Heart left ventricle (tissue), 16 donors: ENCODE results near the gene HAO2. TPM values are rescaled to one million over a fixed set of nuclear protein-coding genes. Genes with fewer than 3 reads are reported as not detected.
"Not testable (repeated sequence)": the region's sequence is repeated elsewhere in the genome, so short reads cannot be mapped to it uniquely, and the experiment has no call there.

Experiments
- ATAC-seq, 4 donors: fragments of 200-7000 bp; cut with Tn5 transposase; one replicate each; pipeline ENCODE4 v1.9.1; 2020 to 2022; ENCODE audit warnings: moderate library complexity in 4 of 4, mild to moderate bottlenecking in 3 of 4, moderate number of reproducible peaks in 1 of 4
- DNase-seq, 5 donors: peaks; one replicate each; pipeline ENCODE4 v3.0.0-alpha.2; 2020
- H3K27ac ChIP-seq, 12 donors: fragments of 200-600 bp; sonication (generic) in 4 of 12; one replicate each; pipeline versions ENCODE4 v1.5.0 to v1.8.0; 2016 to 2022; ENCODE audit warnings: mild to moderate bottlenecking in 2 of 12
- H3K27me3 ChIP-seq, 9 donors: fragments of 200-600 bp; sonication (generic) in 2 of 9; one replicate each; pipeline versions ENCODE4 v1.5.1 to v1.8.0; 2016 to 2022; ENCODE audit warnings: mild to moderate bottlenecking in 3 of 9
- H3K36me3 ChIP-seq, 9 donors: fragments of 200-600 bp; sonication (generic) in 2 of 9; one replicate each; pipeline versions ENCODE4 v1.5.0 to v1.8.0; 2018 to 2022; ENCODE audit warnings: mild to moderate bottlenecking in 2 of 9
- H3K4me1 ChIP-seq, 12 donors: fragments of 200-600 bp; sonication (generic) in 4 of 12; one replicate each; pipeline versions ENCODE4 v1.5.0 to v1.8.0; 2016 to 2022; ENCODE audit warnings: mild to moderate bottlenecking in 3 of 12
- H3K4me3 ChIP-seq, 12 donors: fragments of 200-600 bp; sonication (generic) in 4 of 12; one replicate each; pipeline versions ENCODE4 v1.5.0 to v1.8.0; 2017 to 2022; ENCODE audit warnings: mild to moderate bottlenecking in 9 of 12, moderate library complexity in 4 of 12
- H3K9me3 ChIP-seq, 12 donors: fragments of 200-600 bp; sonication (generic) in 4 of 12; one replicate each; pipeline versions ENCODE4 v1.5.0 to v1.8.0; 2016 to 2022; ENCODE audit warnings: mild to moderate bottlenecking in 1 of 12
- POLR2A ChIP-seq, 2 donors: fragments of 450-650 bp; IDR thresholded peaks; one replicate each; pipeline ENCODE4 v1.6.1; 2017; ENCODE audit warnings: antibody characterized with exemption in 2 of 2, mild to moderate bottlenecking in 2 of 2, moderate library complexity in 2 of 2
- WGBS, 4 donors: extraction: QIAGEN DNeasy Blood & Tissue Kit in 2 of 4; methylation state at CpG; one replicate each; pipeline versions ENCODE4 v1.1.5 to v1.1.7; 2013 to 2018; 5-methylcytosine and 5-hydroxymethylcytosine counted together
- intact Hi-C, 10 donors: fragments of 100-400 bp; cut with DNase I; formaldehyde crosslinking; loops; one replicate each; pipeline versions ENCODE4 v1.11.1 to v1.14.2; 2022
- polyA plus RNA-seq, 2 donors: library from polyadenylated mRNA; stranded (reverse); fragments of 200-250 nt; gene quantifications; one replicate each; pipeline ENCODE4 v1.2.3, GENCODE V29; 2013
- total RNA-seq, 9 donors: library from RNA; depleted of rRNA in 2 of 9; stranded (reverse); fragments of >200 nt in 2 of 9; fragmentation: NEBNext Ultra II Directional in 3 of 9; extraction: Animal tissue kit (Norgen Biotek cat#: 25700) in 3 of 9; gene quantifications; one replicate each; pipeline versions ENCODE4 v1.1.0 to v1.2.4, GENCODE V29; 2016 to 2023
- TF ChIP-seq, protein P1 (sequence below), 12 donors: fragments of 200-600 bp; sonication (generic) in 4 of 12; IDR thresholded peaks; one replicate each; pipeline versions ENCODE4 v1.5.0 to v1.8.0; 2018 to 2022; ENCODE audit warnings: antibody characterized with exemption in 12 of 12, mild to moderate bottlenecking in 5 of 12
- donor health status: ischemic (EF 13 %, LVEDD 7.1; RV severe dilation, severe dysfunction).
- donor health status: healthy with polysubstance abuse.
- donor health status: DM: no; HTN: yes; CAD: no.
- donor health status: DM: no; HTN: no; CAD: no.
- donor health status: ischemic (EF 25% LVEDD 6.9; RV normal size, moderate dysfunction).
- donor health status: ischemic (EF 25% LVEDD 5.7; RV mildly dilated, moderate dysfunction).
- donor health status: healthy.
- donor health status: DM: yes; HTN: yes; CAD: no.
- donor health status: ischemic (EF 35%, LVEDD 5.7; RV mildly dilated, moderate dysfunction).
- donor health status: nonischemic (EF 11% LVEDD 7.7; RV severe dilation, severe dysfunction).
- donor health status: DM: yes; HTN: yes; CAD: no.
- donor health status: PGD.
- donor health status: ischemic (EF 29% LVEDD 5.4; RV normal size, mild dysfunction).
- donor health status: nonischemic (EF 23%, LVEDD 6.1; RV moderate dilation, normal function).

HAO2 gene
- total and polyA plus RNA-seq, 11 donors, result not detected

DNA sequence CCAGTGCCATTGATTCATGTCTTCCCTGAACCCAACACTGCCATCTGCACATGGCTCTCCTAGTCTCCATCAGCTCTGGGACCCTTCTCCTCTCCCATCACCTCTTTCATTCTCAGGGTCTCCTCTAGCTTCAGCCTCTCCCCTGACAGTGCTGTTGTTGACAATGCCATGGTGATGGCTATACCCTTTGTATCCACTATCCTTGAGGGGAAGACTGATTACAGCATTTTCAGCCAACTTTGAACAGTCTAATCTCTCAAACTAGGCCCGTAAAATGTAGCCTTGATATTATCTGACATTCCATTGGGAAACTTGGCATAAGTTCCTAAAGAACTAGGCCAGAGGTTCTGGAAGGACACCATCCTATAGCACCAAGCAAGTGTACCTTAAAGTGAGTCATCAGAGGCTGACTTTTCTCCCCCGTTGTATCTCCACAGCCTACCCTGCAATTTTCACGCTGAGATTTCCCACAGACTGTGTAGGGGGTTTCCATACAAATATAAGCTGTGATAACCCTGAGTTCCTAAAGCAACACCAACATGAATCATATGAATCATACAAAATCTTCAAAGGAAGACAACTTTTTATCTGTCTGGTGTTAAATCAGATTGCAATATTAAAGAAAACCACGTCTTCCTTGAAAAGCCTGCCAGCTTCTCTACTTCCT is 5.8 kb downstream of the HAO2 start:
- H3K9me3 ChIP-seq, result no peaks in the 10 kb centered on the region
- no peaks in the 10 kb centered on the region for H3K27me3 ChIP-seq
- H3K36me3 ChIP-seq, result no peaks in the 10 kb centered on the region
- no peaks in the 10 kb centered on the region for H3K4me1 ChIP-seq
- TF ChIP-seq, protein P1, sequence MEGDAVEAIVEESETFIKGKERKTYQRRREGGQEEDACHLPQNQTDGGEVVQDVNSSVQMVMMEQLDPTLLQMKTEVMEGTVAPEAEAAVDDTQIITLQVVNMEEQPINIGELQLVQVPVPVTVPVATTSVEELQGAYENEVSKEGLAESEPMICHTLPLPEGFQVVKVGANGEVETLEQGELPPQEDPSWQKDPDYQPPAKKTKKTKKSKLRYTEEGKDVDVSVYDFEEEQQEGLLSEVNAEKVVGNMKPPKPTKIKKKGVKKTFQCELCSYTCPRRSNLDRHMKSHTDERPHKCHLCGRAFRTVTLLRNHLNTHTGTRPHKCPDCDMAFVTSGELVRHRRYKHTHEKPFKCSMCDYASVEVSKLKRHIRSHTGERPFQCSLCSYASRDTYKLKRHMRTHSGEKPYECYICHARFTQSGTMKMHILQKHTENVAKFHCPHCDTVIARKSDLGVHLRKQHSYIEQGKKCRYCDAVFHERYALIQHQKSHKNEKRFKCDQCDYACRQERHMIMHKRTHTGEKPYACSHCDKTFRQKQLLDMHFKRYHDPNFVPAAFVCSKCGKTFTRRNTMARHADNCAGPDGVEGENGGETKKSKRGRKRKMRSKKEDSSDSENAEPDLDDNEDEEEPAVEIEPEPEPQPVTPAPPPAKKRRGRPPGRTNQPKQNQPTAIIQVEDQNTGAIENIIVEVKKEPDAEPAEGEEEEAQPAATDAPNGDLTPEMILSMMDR (IDR thresholded peaks at IDR 0.05), result no peak
- no peak for TF ChIP-seq POLR2A (IDR thresholded peaks at IDR 0.05)
- DNase-seq, result no peak
- ATAC-seq, result no peak
- 37 to 55% (median 51%) methylated on average over 4 of the region's 4 CpGs for WGBS, 4 donors
- no peak overlapping the region for H3K4me3 ChIP-seq
- intact Hi-C loops, result loop anchor here in 2 of 10 donors (5.0 kb wide), 2 partner anchors 87 to 1222 kb away; no protein-coding TSS in a partner anchor
- no peak overlapping the region for H3K27ac ChIP-seq

DNA sequence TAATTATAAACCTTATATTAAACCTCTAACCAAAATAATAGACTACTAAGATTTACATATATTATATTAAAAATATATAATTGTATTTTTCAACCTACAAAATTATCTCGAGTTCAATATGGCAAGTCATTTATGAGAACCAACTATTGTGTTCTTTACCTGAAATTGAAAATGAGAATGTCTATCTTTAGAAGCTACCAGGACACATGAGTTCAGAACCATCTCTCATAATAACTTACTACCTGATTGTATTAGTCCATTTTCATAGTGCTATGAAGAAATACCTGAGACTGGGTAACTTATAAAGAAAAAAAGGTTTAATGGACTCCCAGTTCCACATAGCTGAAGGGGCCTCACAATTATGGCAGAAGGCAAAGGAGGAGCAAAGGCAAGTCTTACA is 6.8 kb downstream of the HAO2 start:
- Histone ChIP-seq H3K4me3 (no peak overlapping the region), H3K9me3 (no peaks in the 10 kb centered on the region), H3K27me3 (no peaks in the 10 kb centered on the region), H3K27ac (no peak overlapping the region), H3K4me1 (no peaks in the 10 kb centered on the region), H3K36me3 (no peaks in the 10 kb centered on the region)
- no peak for ATAC-seq
- WGBS, 4 donors, result 79 to 88% (median 85%) methylated on average over 1 of the region's 1 CpG
- no peak for DNase-seq
- intact Hi-C loops, result no loop called here
- no peak for TF ChIP-seq POLR2A (IDR thresholded peaks at IDR 0.05)

DNA sequence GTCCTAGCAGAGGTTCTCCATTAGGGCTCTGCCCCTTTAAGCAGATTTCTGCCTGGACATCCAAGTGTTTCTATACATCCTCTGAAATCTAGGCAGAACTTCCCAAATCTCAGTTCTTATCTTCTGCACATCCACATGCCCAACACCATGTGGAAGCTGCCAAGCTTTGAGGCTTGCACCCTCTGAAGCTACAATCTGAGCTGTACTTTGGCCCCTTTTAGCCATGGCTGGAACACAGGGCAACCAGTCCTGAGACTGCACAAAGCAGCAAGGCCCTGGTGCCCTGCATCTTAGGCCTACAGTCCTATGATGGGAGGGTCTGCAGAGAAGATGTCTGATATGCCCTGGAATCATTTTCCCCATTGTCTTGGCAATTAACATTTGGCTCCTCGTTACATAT is 8.0 kb downstream of the HAO2 start:
- Histone ChIP-seq H3K4me1 (no peaks in the 10 kb centered on the region), H3K27ac (no peak overlapping the region), H3K4me3 (no peak overlapping the region), H3K27me3 (no peaks in the 10 kb centered on the region), H3K9me3 (no peaks in the 10 kb centered on the region), H3K36me3 (no peaks in the 10 kb centered on the region)
- no peak for DNase-seq
- 75 to 89% (median 83%) methylated on average over 1 of the region's 1 CpG for WGBS, 4 donors
- TF ChIP-seq POLR2A (IDR thresholded peaks at IDR 0.05), result no peak
- TF ChIP-seq, protein P1 (IDR thresholded peaks at IDR 0.05), result no peak
- ATAC-seq, result no peak
- intact Hi-C loops, result no loop called here

DNA sequence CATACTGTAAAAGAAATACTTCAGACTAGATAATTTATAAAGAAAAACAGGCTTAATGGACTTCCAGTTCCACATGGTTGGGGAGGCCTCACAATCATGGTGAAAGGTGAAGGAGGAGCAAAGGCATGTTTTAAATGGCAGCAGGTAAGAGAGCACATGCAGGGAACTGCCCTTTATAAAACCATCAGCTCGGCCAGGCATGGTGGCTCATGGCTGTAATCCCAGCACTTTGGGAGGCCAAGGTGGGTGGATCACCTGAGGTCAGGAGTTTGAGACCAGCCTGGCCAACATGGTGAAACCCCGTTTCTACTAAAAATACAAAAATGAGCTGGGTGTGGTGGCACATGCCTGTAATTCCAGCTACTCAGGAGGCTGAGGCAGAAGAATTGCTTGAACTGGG is 9.0 kb downstream of the HAO2 start:
- DNase-seq, H3K27ac ChIP-seq, H3K9me3 ChIP-seq, H3K4me3 ChIP-seq, H3K36me3 ChIP-seq, intact Hi-C loops, H3K27me3 ChIP-seq, H3K4me1 ChIP-seq, ATAC-seq: not testable (repeated sequence)
- WGBS, 4 donors, result 76 to 92% (median 81%) methylated on average over 2 of the region's 2 CpGs

DNA sequence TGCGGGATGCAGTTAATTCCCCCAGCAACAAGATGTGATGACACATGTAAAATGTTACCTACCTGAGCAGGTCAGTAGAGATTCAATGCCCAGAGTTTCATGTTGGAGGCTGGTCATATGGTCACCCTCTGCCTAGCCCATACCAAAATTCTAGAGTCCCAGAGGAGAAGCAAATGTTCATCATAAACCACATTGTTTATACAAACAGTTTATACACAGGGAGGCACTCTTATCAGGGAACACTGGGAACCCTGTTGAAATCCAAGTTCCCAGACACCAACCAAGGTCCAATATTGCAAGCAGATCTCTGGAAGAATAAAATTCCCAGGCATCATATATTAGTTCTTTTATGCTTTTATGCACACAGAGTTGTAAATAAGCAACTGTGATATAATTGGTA is 10.5 kb downstream of the HAO2 start:
- DNase-seq (no peak), ATAC-seq (no peak)
- Histone ChIP-seq H3K4me3 (no peak overlapping the region), H3K36me3 (no peaks in the 10 kb centered on the region), H3K27me3 (no peaks in the 10 kb centered on the region), H3K4me1 (no peaks in the 10 kb centered on the region), H3K27ac (no peak overlapping the region), H3K9me3 (no peaks in the 10 kb centered on the region)
- 87 to 100% (median 91%) methylated on average over 1 of the region's 1 CpG for WGBS, 4 donors
- TF ChIP-seq, protein P1 (IDR thresholded peaks at IDR 0.05), result no peak
- intact Hi-C loops, result no loop called here
